ENCODE data around the gene CAMK2B. TPM values are rescaled to one million over a fixed set of nuclear protein-coding genes. Genes with fewer than 3 reads are reported as not detected.
"Not testable (repeated sequence)": the region's sequence is repeated elsewhere in the genome, so short reads cannot be mapped to it uniquely, and the experiment has no call there.

CAMK2B gene
- total RNA-seq, 1 donor from 2014 or later: 0.30 TPM

- intact Hi-C loops (cut with micrococcal nuclease): no loop called here
These were observed 130.7 kb downstream of the CAMK2B start for GRCh38 chr7:44194562-44195145.

GRCh38 chr7:44194069-44194468 lies 131.3 kb downstream of the CAMK2B start:
- intact Hi-C loops (cut with micrococcal nuclease): no loop called here

- intact Hi-C loops (cut with micrococcal nuclease): no loop called here
These were observed 132.2 kb downstream of the CAMK2B start for GRCh38 chr7:44193011-44193802.

- intact Hi-C loops (cut with micrococcal nuclease): no loop called here
These were observed 134.2 kb downstream of the CAMK2B start for GRCh38 chr7:44191171-44191570.

GRCh38 chr7:44189993-44190872 lies 135.2 kb downstream of the CAMK2B start:
- intact Hi-C loops (cut with micrococcal nuclease): no loop called here

GRCh38 chr7:44189286-44189992 lies 136.0 kb downstream of the CAMK2B start, which contains the start of gene GCK:
TSS of gene GCK (minus strand) at chr7:44189439. CDS start at chr7:44188953, 486 bp downstream.
- intact Hi-C loops (cut with micrococcal nuclease): no loop called here

GRCh38 chr7:44188480-44189225 lies 136.7 kb downstream of the CAMK2B start:
- intact Hi-C loops (cut with micrococcal nuclease): no loop called here

GRCh38 chr7:44187636-44188416 lies 137.6 kb downstream of the CAMK2B start:
- intact Hi-C loops (cut with micrococcal nuclease): no loop called here

- intact Hi-C loops (cut with micrococcal nuclease): no loop called here
These were observed 138.7 kb downstream of the CAMK2B start for GRCh38 chr7:44186736-44187135.

GRCh38 chr7:44185729-44186128 lies 139.7 kb downstream of the CAMK2B start:
- intact Hi-C loops (cut with micrococcal nuclease): no loop called here

- intact Hi-C loops (cut with micrococcal nuclease): no loop called here
These were observed 140.4 kb downstream of the CAMK2B start for GRCh38 chr7:44184873-44185446.

GRCh38 chr7:44184206-44184872 lies 141.1 kb downstream of the CAMK2B start:
- intact Hi-C loops (cut with micrococcal nuclease): no loop called here

- intact Hi-C loops (cut with micrococcal nuclease): no loop called here
These were observed 142.0 kb downstream of the CAMK2B start for GRCh38 chr7:44183386-44183785.

GRCh38 chr7:44182827-44183226 lies 142.6 kb downstream of the CAMK2B start:
- intact Hi-C loops (cut with micrococcal nuclease): no loop called here

GRCh38 chr7:44180631-44181030 lies 144.8 kb downstream of the CAMK2B start:
- intact Hi-C loops (cut with micrococcal nuclease): no loop called here

GRCh38 chr7:44177570-44178131 lies 147.7 kb downstream of the CAMK2B start:
- intact Hi-C loops (cut with micrococcal nuclease): no loop called here

- intact Hi-C loops (cut with micrococcal nuclease): no loop called here
These were observed 148.9 kb downstream of the CAMK2B start for GRCh38 chr7:44176486-44176885.

GRCh38 chr7:44175730-44176129 lies 149.7 kb downstream of the CAMK2B start:
- intact Hi-C loops (cut with micrococcal nuclease): no loop called here

GRCh38 chr7:44174694-44174948 lies 150.8 kb downstream of the CAMK2B start:
- intact Hi-C loops (cut with micrococcal nuclease): not testable (repeated sequence)

All from T-helper 2 cell treated with Interferon-gamma antibody and Interleukin-4, amounts not matched to agents 100 ng/mL and 5 ng/mL, for 36 hours (primary cell).